ENCODE results near the gene MIER2.

Gene MIER2

GRCh38 chr19:282501-282900 is 62.1 kb downstream of the MIER2 start:
- DNase-seq (ENCODE audit: low read depth) = no peak
- H3K4me3 ChIP-seq (replicated peaks; ENCODE audit: low read depth, low read length) = no peak overlapping the region
- TF ChIP-seq CTCF (IDR thresholded peaks at IDR 0.05; ENCODE audit: low read length, missing control alignments) = no peak

DNA sequence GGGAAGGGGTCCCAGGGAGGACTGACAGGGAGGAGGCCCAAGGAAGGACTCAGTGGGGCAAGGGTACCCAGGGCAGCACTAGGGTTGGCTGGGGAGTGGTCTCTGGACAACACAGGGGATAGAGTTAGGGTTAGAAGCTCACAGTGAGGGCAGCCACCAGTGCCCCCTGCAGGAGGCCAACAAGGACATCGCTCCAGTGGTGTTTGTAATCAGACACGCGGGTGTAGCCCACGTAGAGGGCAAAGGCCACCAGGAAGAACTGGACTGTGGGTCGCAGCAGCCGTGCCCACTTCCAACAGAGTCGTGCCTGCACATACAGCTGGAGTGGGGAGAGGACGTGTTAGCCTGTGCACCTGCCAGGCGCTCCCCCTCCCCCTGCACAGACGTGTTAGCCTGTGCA is 62.6 kb downstream of the MIER2 start:
- H3K4me3 ChIP-seq (replicated peaks; ENCODE audit: low read depth, low read length) = no peak overlapping the region
- no peak for DNase-seq (ENCODE audit: low read depth)
- no peak for TF ChIP-seq CTCF (IDR thresholded peaks at IDR 0.05; ENCODE audit: low read length, missing control alignments)

- no peak for TF ChIP-seq CTCF (IDR thresholded peaks at IDR 0.05; ENCODE audit: low read length, missing control alignments)
- no peak for DNase-seq (ENCODE audit: low read depth)
Measured at GRCh38 chr19:281156-281853, 63.3 kb downstream of the MIER2 start.

DNA sequence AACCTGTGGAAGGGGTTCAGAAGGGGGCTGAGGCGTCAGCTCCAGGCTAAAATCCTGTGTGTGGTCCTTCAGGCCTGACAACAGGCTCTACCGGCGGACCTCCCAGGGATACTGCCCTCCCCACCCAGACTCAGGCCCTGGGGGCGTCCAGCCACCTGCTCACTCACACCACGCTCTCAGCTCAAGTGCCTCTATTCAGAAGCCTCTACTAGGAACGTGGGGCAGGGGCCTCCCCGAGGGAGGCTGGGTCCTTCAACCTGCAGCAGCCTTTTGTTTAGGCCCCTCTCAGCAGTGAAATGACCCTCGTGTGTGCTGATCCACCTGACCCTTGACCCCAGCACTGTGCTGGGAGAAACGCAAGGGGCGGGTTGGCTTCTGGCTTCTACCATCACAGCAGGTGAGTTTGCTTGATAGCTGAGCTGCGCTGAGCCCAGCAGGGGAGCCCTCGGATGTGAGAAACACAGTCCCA is 64.0 kb downstream of the MIER2 start:
- DNase-seq (ENCODE audit: low read depth) = no peak
- no peak overlapping the region for H3K4me3 ChIP-seq (replicated peaks; ENCODE audit: low read depth, low read length)
- TF ChIP-seq CTCF (IDR thresholded peaks at IDR 0.05; ENCODE audit: low read length, missing control alignments) = no peak

More at GRCh38 chr19:281156-281853, 63.3 kb downstream of the MIER2 start:
- no peak overlapping the region for H3K4me3 ChIP-seq (replicated peaks; ENCODE audit: low read depth, low read length)

GRCh38 chr19:279656-280055 is 64.9 kb downstream of the MIER2 start:
- no peak for TF ChIP-seq CTCF (IDR thresholded peaks at IDR 0.05; ENCODE audit: low read length, missing control alignments)
- DNase-seq (ENCODE audit: low read depth) = no peak

GRCh38 chr19:279231-279630 is 65.4 kb downstream of the MIER2 start:
- no peak for DNase-seq (ENCODE audit: low read depth)
- TF ChIP-seq CTCF (IDR thresholded peaks at IDR 0.05; ENCODE audit: low read length, missing control alignments) = no peak

More at GRCh38 chr19:279656-280055, 64.9 kb downstream of the MIER2 start:
- H3K4me3 ChIP-seq (replicated peaks; ENCODE audit: low read depth, low read length) = no peak overlapping the region

More at GRCh38 chr19:279231-279630, 65.4 kb downstream of the MIER2 start:
- no peak overlapping the region for H3K4me3 ChIP-seq (replicated peaks; ENCODE audit: low read depth, low read length)

All from fibroblast of pulmonary artery (primary cell).